HEK293 (cell line): ENCODE data around the gene POLD4.
A peak's percentile ranks its signal among the peaks of the same experiment; 100 is the strongest.

Source experiments
- CTCF ChIA-PET: fragments of 350-600 bp; formaldehyde crosslinking; extraction: SDS; loops from one replicate; lab custom pipeline; 2021; ENCODE audit warnings: antibody characterized with exemption; lab: Yijun Ruan, JAX
- POLR2A ChIA-PET: fragments of 300-600 bp; formaldehyde crosslinking; extraction: SDS; loops from one replicate; lab custom pipeline; 2020; ENCODE audit warnings: antibody characterized with exemption, inconsistent platforms; lab: Yijun Ruan, JAX
- H3K27ac ChIP-seq: fragments of 200-500 bp; sonication (Bioruptor generic); 2 replicates; pipeline ENCODE4 v1.5.1; 2014; ENCODE audit warnings: low read depth, low read length, control low read depth, inconsistent platforms; ENCODE audit errors: extremely low read depth
- H3K36me3 ChIP-seq, 2 experiments: fragments of 200-500 bp in 1 of 2; sonication (Bioruptor generic) in 1 of 2; 1 replicate in 1 of 2; 2 replicates in 1 of 2; pipeline ENCODE4 v1.5.1; 2014 to 2017; ENCODE audit warnings: inconsistent platforms in 2 of 2, low read length in 2 of 2; ENCODE audit not compliant: control insufficient read depth in 2 of 2, insufficient read depth in 1 of 2
- H3K4me1 ChIP-seq: fragments of 200-500 bp; sonication (Bioruptor generic); 2 replicates; pipeline ENCODE4 v1.5.1; 2014; ENCODE audit warnings: mild to moderate bottlenecking, low read length, inconsistent platforms; ENCODE audit not compliant: control insufficient read depth, insufficient read depth
- H3K4me3 ChIP-seq: 2 replicates; pipeline ENCODE4 v1.5.1; 2011; ENCODE audit warnings: low read depth, mild to moderate bottlenecking, control low read depth, low read length, moderate library complexity
- H3K9me3 ChIP-seq: fragments of 200-500 bp; sonication (Bioruptor generic); 2 replicates; pipeline ENCODE4 v1.5.1; 2014; ENCODE audit warnings: low read depth, low read length, inconsistent platforms; ENCODE audit not compliant: control insufficient read depth, insufficient read depth
- CTCF ChIP-seq: fragments of 450-650 bp; formaldehyde crosslinking; IDR thresholded peaks from 2 replicates; pipeline ENCODE4 v1.5.1; 2016; ENCODE audit warnings: missing biosample characterization, missing genetic modification characterization
- PRDM10 ChIP-seq: fragments of 450-650 bp; formaldehyde crosslinking; IDR thresholded peaks from 2 replicates; pipeline ENCODE4 v1.5.1; 2016; ENCODE audit warnings: missing biosample characterization, missing genetic modification characterization
- ZFHX2 ChIP-seq: fragments of 450-650 bp; formaldehyde crosslinking; conservative IDR thresholded peaks from 2 replicates; pipeline ENCODE4 v1.5.1; 2016; ENCODE audit warnings: missing biosample characterization, missing genetic modification characterization
- ZFP69B ChIP-seq: fragments of 450-650 bp; formaldehyde crosslinking; IDR thresholded peaks from 2 replicates; pipeline ENCODE4 v1.5.1; 2016; ENCODE audit warnings: missing biosample characterization, missing genetic modification characterization
- ZIC2 ChIP-seq: fragments of 450-650 bp; formaldehyde crosslinking; IDR thresholded peaks from 2 replicates; pipeline ENCODE4 v1.5.1; 2016; ENCODE audit warnings: missing biosample characterization, missing genetic modification characterization
- ZNF10 ChIP-seq: fragments of 450-650 bp; formaldehyde crosslinking; IDR thresholded peaks from 2 replicates; pipeline ENCODE4 v1.5.1; 2017; ENCODE audit warnings: missing biosample characterization, missing genetic modification characterization
- ZNF133 ChIP-seq: fragments of 450-650 bp; formaldehyde crosslinking; IDR thresholded peaks from 2 replicates; pipeline ENCODE4 v1.5.1; 2016; ENCODE audit warnings: missing biosample characterization, missing genetic modification characterization
- ZNF174 ChIP-seq: fragments of 450-650 bp; formaldehyde crosslinking; IDR thresholded peaks from 2 replicates; pipeline ENCODE4 v1.5.0; 2017; ENCODE audit warnings: missing biosample characterization, mild to moderate bottlenecking, missing genetic modification characterization
- ZNF341 ChIP-seq: fragments of 450-650 bp; formaldehyde crosslinking; IDR thresholded peaks from 2 replicates; pipeline ENCODE4; 2016; ENCODE audit warnings: low read depth, missing biosample characterization, missing genetic modification characterization
- ZNF362 ChIP-seq: fragments of 450-650 bp; formaldehyde crosslinking; IDR thresholded peaks from 2 replicates; pipeline ENCODE4 v1.5.1; 2016; ENCODE audit warnings: missing biosample characterization, missing genetic modification characterization
- ZNF571 ChIP-seq: fragments of 450-650 bp; formaldehyde crosslinking; IDR thresholded peaks from 2 replicates; pipeline ENCODE4 v1.5.0; 2017; ENCODE audit warnings: missing biosample characterization, missing genetic modification characterization
- ZNF626 ChIP-seq: fragments of 450-650 bp; sonication (Bioruptor Pico); formaldehyde crosslinking; IDR thresholded peaks from 2 replicates; pipeline ENCODE4 v1.5.1; 2018; ENCODE audit warnings: missing biosample characterization, missing genetic modification characterization, inconsistent platforms
- ZNF670 ChIP-seq: fragments of 450-650 bp; formaldehyde crosslinking; IDR thresholded peaks from 2 replicates; pipeline ENCODE4 v1.5.1; 2016; ENCODE audit warnings: missing biosample characterization, missing genetic modification characterization, low read depth
- ZSCAN30 ChIP-seq: fragments of 450-650 bp; IDR thresholded peaks from 2 replicates; pipeline ENCODE4 v1.5.1; 2018; ENCODE audit warnings: missing biosample characterization, mild to moderate bottlenecking, missing genetic modification characterization, moderate library complexity
- ZSCAN5A ChIP-seq: fragments of 450-650 bp; formaldehyde crosslinking; IDR thresholded peaks from 2 replicates; pipeline ENCODE4 v1.5.1; 2016; ENCODE audit warnings: missing biosample characterization, missing genetic modification characterization
- TF ChIP-seq, protein P1 (sequence below): fragments of 450-650 bp; formaldehyde crosslinking; IDR thresholded peaks from 2 replicates; pipeline ENCODE4 v1.5.1; 2016; ENCODE audit warnings: missing biosample characterization, missing genetic modification characterization, borderline replicate concordance

Gene POLD4

DNA sequence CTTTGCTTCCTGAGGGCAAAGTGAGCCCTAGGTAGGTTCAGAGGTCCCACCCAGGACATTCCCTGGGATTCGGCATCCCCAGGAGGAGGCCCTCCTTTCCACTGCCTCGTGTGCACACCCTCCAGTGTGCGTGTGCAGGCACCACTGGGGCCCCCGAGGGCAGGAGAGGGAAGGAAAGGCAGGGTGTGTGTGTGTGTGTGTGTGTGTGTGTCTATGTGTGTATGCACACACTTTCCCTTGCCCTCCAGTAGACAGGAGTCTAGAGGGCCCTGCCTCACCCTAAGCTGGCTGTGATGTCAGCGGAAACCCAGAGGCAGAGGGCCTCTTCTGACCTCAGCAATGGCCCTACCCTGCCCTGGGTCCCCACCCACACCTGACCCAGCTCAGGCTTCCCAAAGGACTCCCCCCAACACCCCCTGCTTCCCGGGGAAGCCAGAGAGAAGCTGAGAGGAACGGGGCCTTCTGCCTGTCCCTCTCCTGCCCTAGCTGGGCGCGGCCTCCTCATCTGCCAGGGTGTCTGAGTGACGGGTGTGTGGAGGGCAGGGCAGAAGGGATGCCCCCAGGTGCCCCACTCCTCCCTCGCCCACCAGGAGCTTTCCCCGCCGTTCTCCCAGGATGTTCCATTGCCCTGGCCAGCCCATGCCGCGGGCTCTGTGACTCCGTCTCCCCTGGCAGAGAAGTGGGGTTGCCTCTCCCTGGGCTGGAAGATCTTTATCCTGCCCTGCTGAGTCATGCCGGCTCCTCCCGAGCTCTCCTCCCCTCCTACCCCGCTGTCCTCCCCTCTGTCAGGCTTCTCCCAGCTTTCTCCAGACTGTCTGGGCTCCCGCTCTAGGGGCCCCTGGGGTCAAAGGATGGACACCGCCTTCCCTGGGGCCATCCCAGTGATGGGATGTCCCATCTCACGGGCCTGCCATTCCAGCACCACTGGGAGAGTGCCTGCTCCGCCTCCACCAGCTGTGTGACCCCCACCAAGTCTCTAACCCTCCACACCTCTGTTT lies 26.0 kb upstream of the POLD4 start (continued):
- TF ChIP-seq PRDM10 (tag by site-specific recombination) (peak; percentile 46), ZNF341 (tag by site-specific recombination) (0 out of 2 replicates have a peak, but pooled peaks have one; percentile 18), ZNF626 (tag by site-specific recombination) (no peak)

- Histone ChIP-seq H3K36me3 (no peaks in the 10 kb centered on the region), H3K4me1 (peaks cover 3% of the 10 kb centered on the region; the same call in 1 of the 2 replicates), H3K9me3 (no peaks in the 10 kb centered on the region), H3K4me3 (no peak overlapping the region), H3K27ac (no peak overlapping the region)
- TF ChIP-seq ZSCAN30 (tag by site-specific recombination) = no peak
- POLR2A ChIA-PET = interaction anchor here (0.7 to 1.3 kb wide), 3 partner anchors 13 to 24 kb away, joined by 3 to 4 read pairs (median 3); partner anchors contain the start of gene RAD9A
- CTCF ChIA-PET = interaction anchor here (1.5 to 30.4 kb wide), 4 partner anchors 3 to 33 kb away, joined by 7 to 898 read pairs (median 454); partner anchors contain the start of genes CLCF1, POLD4 and RAD9A
Measured at GRCh38 chr11:67378544-67378943, 25.2 kb upstream of the POLD4 start.

DNA sequence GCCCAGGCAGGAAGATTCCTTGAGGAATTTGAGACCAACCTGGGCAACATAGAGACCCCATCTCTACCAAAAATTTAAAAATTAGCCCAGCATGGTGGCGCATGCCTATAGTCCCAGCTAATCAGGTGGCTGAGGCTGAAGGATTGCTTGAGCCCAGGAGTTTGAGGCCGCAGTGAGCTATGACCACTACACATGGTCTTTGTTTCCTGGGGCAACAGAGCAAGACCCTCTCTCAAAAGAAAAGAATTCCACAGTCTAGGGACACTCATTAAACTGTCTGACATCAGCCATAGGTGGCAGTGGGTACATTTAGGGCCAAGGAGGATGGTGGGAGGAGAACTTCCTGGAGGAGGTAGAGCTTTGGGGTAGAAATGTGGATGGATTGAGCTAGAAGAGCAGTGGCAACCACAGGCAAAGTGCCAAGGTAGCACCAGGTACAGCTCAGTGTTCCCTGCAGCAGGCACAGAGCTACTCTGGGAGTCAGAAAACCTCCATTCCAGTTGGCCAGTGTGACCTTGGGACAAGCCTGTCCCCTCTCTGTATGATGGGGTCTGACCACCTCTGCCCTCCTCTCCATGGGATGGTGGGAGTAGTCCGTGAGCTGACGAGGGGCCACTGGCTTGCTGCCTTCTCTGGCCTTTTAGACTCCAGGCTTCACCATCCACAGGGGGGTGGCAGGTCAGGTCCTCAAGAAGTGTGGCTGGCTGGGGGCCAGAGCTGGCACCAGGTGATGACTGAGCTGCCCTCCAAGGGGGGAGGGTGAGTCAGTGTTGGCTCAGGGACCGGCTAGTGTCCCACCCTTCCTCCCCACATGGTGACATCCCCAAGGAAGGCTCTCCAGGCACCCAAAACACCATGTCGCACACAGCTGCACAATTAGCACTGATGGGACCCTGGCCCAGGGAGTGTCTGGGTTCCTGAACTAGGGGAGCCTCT lies 23.8 kb upstream of the POLD4 start:
- POLR2A ChIA-PET = interaction anchor here (0.8 kb wide), 1 partner anchor 26 kb away, joined by 3 read pairs; no protein-coding TSS in a partner anchor
- CTCF ChIA-PET = interaction anchor here (0.6 to 30.4 kb wide), 4 partner anchors 4 to 31 kb away, joined by 3 to 898 read pairs (median 454); partner anchors contain the start of genes CLCF1, POLD4 and RAD9A
- Histone ChIP-seq H3K4me1 (peaks cover 3% of the 10 kb centered on the region; the same call in 1 of the 2 replicates), H3K27ac (no peak overlapping the region), H3K36me3 (no peaks in the 10 kb centered on the region), H3K9me3 (no peaks in the 10 kb centered on the region), H3K4me3 (no peak overlapping the region)
- no peak for TF ChIP-seq ZFP69B (tag by site-specific recombination)
- TF ChIP-seq, protein P1, sequence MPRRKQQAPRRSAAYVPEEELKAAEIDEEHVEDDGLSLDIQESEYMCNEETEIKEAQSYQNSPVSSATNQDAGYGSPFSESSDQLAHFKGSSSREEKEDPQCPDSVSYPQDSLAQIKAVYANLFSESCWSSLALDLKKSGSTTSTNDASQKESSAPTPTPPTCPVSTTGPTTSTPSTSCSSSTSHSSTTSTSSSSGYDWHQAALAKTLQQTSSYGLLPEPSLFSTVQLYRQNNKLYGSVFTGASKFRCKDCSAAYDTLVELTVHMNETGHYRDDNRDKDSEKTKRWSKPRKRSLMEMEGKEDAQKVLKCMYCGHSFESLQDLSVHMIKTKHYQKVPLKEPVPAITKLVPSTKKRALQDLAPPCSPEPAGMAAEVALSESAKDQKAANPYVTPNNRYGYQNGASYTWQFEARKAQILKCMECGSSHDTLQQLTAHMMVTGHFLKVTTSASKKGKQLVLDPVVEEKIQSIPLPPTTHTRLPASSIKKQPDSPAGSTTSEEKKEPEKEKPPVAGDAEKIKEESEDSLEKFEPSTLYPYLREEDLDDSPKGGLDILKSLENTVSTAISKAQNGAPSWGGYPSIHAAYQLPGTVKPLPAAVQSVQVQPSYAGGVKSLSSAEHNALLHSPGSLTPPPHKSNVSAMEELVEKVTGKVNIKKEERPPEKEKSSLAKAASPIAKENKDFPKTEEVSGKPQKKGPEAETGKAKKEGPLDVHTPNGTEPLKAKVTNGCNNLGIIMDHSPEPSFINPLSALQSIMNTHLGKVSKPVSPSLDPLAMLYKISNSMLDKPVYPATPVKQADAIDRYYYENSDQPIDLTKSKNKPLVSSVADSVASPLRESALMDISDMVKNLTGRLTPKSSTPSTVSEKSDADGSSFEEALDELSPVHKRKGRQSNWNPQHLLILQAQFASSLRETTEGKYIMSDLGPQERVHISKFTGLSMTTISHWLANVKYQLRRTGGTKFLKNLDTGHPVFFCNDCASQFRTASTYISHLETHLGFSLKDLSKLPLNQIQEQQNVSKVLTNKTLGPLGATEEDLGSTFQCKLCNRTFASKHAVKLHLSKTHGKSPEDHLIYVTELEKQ = no peak
- TF ChIP-seq ZNF571 (tag by site-specific recombination) = no peak
- TF ChIP-seq ZNF133 (tag by site-specific recombination) = no peak
- no peak for TF ChIP-seq ZNF10 (tag by site-specific recombination)
- TF ChIP-seq ZNF174 (tag by site-specific recombination) = no peak
- TF ChIP-seq ZSCAN5A (tag by site-specific recombination) = no peak
- no peak for TF ChIP-seq ZNF670 (tag by site-specific recombination)
- TF ChIP-seq CTCF (tag by site-specific recombination) = no peak
- TF ChIP-seq ZNF362 (tag by site-specific recombination) = no peak
- TF ChIP-seq ZIC2 = 0 out of 2 replicates have a peak, but pooled peaks have one; percentile 16
- peak; percentile 28 for TF ChIP-seq ZFHX2 (tag by site-specific recombination)
